ENCODE results near the gene FAM186B.

DNA sequence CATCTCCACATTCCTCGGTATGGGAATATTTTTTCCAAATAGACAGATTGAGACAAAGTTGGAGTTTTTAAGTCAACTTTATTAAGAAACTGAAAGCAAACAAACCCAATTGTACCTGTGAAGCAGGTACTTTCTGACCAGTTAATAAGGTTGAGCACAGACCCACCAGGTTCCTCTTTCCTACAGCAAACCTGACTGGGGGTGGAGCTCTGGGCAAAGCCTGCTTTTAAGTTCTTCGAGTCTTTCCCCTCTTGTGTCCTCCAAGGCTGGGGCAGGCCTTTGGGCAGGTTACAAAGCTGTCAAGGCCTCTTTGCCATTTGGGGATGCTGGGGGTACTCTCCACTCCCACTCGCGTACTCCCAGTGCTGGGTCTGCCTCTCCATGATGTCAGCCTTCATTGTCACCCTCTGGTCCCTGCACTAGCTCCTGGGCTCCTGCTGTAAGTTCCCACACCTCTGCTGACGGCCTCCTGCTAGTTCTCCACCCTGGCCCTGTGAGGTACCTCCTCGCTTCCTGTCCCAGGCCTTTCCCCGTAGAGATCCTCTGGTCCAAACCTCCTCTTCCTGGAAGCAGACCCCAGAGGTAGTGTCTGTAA lies 63.4 kb downstream of the FAM186B start:
- TF ChIP-seq, protein P1, sequence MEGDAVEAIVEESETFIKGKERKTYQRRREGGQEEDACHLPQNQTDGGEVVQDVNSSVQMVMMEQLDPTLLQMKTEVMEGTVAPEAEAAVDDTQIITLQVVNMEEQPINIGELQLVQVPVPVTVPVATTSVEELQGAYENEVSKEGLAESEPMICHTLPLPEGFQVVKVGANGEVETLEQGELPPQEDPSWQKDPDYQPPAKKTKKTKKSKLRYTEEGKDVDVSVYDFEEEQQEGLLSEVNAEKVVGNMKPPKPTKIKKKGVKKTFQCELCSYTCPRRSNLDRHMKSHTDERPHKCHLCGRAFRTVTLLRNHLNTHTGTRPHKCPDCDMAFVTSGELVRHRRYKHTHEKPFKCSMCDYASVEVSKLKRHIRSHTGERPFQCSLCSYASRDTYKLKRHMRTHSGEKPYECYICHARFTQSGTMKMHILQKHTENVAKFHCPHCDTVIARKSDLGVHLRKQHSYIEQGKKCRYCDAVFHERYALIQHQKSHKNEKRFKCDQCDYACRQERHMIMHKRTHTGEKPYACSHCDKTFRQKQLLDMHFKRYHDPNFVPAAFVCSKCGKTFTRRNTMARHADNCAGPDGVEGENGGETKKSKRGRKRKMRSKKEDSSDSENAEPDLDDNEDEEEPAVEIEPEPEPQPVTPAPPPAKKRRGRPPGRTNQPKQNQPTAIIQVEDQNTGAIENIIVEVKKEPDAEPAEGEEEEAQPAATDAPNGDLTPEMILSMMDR (IDR thresholded peaks at IDR 0.05; ENCODE audit: borderline replicate concordance, extremely low read depth, low read length, poor library complexity, severe bottlenecking), result no peak
- TF ChIP-seq EZH2 (IDR thresholded peaks at IDR 0.05; ENCODE audit: borderline replicate concordance, low read depth, low read length, severe bottlenecking), result no peak
